ENCODE results near the gene UBTFL1. TPM values are rescaled to one million over a fixed set of nuclear protein-coding genes. Genes with fewer than 3 reads are reported as not detected.

The UBTFL1 gene
- polyA plus RNA-seq, 1 experiment: not detected

DNA sequence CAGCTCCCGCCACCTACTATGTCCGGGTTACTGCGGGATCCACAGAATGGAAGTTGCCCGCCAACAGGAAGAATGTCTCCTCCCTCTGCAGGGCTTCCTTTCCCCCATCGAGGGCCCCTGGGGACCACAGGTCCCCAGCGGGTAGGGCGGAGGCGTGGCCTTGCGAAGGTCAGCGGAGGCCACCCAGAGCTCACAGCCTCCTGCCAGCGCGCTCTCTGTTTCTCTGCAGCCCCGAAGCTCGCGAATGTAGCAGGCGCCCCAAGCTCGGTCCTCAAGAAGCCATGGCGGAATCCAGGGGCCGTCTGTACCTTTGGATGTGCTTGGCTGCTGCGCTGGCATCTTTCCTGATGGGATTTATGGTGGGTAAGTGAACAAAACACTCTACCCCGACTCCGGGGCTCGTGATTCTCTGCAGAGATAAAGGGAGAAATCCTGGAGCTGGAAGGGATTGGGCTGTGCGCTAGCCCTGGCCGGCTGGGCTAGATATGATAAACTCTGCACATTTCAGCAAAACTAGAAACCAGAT is 48.8 kb downstream of the UBTFL1 start, which contains the start of gene NAALAD2:
Gene NAALAD2 (plus strand): TSS at position 186 of the 526 bp plus-strand sequence. CDS start 96 bp downstream, at position 282.
- no peaks in the 10 kb centered on the region for H3K27me3 ChIP-seq (ENCODE audit: control insufficient read depth, insufficient read depth, low read length)
- TF ChIP-seq, protein P1, sequence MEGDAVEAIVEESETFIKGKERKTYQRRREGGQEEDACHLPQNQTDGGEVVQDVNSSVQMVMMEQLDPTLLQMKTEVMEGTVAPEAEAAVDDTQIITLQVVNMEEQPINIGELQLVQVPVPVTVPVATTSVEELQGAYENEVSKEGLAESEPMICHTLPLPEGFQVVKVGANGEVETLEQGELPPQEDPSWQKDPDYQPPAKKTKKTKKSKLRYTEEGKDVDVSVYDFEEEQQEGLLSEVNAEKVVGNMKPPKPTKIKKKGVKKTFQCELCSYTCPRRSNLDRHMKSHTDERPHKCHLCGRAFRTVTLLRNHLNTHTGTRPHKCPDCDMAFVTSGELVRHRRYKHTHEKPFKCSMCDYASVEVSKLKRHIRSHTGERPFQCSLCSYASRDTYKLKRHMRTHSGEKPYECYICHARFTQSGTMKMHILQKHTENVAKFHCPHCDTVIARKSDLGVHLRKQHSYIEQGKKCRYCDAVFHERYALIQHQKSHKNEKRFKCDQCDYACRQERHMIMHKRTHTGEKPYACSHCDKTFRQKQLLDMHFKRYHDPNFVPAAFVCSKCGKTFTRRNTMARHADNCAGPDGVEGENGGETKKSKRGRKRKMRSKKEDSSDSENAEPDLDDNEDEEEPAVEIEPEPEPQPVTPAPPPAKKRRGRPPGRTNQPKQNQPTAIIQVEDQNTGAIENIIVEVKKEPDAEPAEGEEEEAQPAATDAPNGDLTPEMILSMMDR (IDR thresholded peaks at IDR 0.05; ENCODE audit: low read depth, low read length): no peak
- peak within 1 kb of the TSS; percentile 62 for H3K4me3 ChIP-seq (ENCODE audit: low read depth, low read length)
- no peak within 1 kb of the TSS for H3K27ac ChIP-seq (ENCODE audit: low read depth, low read length)
- CTCF ChIA-PET: interaction anchor here (1.2 kb wide), 1 partner anchor 70 kb away, joined by 3 read pairs; no protein-coding TSS in a partner anchor
- H3K9me3 ChIP-seq (ENCODE audit: control insufficient read depth, insufficient read depth, low read length): no peaks in the 10 kb centered on the region
- no peak for DNase-seq (ENCODE audit: low read depth, low spot score)
- POLR2A ChIA-PET: no interaction called here

GRCh38 chr11:90135016-90135415 is 49.3 kb downstream of the UBTFL1 start:
- Histone ChIP-seq H3K27me3 (ENCODE audit: control insufficient read depth, insufficient read depth, low read length) (no peaks in the 10 kb centered on the region), H3K4me3 (ENCODE audit: low read depth, low read length) (peak overlapping the region; percentile 62), H3K9me3 (ENCODE audit: control insufficient read depth, insufficient read depth, low read length) (no peaks in the 10 kb centered on the region), H3K27ac (ENCODE audit: low read depth, low read length) (no peak overlapping the region)
- ChIA-PET CTCF (no interaction called here), POLR2A (no interaction called here)
- TF ChIP-seq, protein P1 (IDR thresholded peaks at IDR 0.05; ENCODE audit: low read depth, low read length): no peak
- no peak for DNase-seq (ENCODE audit: low read depth, low spot score)

Small RNA genes within 50 kb of the gene (small RNA-seq; reads per million reads assigned to genes)
- gene AP000827.1 (ENCODE audit: insufficient read length, low read depth) (not detected), gene RF00275 (ENCODE audit: insufficient read length, low read depth) (not detected)

Other genes with a start within 250 kb of the UBTFL1 start
- gene TRIM64B, start 207.5 kb upstream of the UBTFL1 start, polyA plus RNA-seq (2011; rRNA removed): not detected in 2 replicates
- not detected in 2 replicates for gene TRIM49D1, start 163.7 kb upstream of the UBTFL1 start, polyA plus RNA-seq (2011; rRNA removed)
- gene TRIM49D2, start 161.9 kb upstream of the UBTFL1 start, polyA plus RNA-seq (2011; rRNA removed): not detected in 2 replicates
- gene TRIM64, start 119.9 kb upstream of the UBTFL1 start, polyA plus RNA-seq (2011; rRNA removed): not detected in 2 replicates
- not detected in 2 replicates for gene TRIM49C, start 54.8 kb upstream of the UBTFL1 start, polyA plus RNA-seq (2011; rRNA removed)
- 0.64 and 0.71 TPM in 2 replicates for gene NAALAD2, start 48.7 kb downstream of the UBTFL1 start, polyA plus RNA-seq (2011; rRNA removed)
- gene CHORDC1, start 137.1 kb downstream of the UBTFL1 start, polyA plus RNA-seq (2011; rRNA removed): 26.2 and 34.3 TPM in 2 replicates

Data from AG04450 (cell line).